CD4-positive, alpha-beta T cell treated with Interleukin-4 for 4 hours (primary cell): ENCODE data around the gene PATE3.

Experiments
- DNase-seq: peaks from one replicate; pipeline ENCODE4 v3.0.0-alpha.2; 2020

PATE3 gene, protein sequence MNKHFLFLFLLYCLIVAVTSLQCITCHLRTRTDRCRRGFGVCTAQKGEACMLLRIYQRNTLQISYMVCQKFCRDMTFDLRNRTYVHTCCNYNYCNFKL

DNA sequence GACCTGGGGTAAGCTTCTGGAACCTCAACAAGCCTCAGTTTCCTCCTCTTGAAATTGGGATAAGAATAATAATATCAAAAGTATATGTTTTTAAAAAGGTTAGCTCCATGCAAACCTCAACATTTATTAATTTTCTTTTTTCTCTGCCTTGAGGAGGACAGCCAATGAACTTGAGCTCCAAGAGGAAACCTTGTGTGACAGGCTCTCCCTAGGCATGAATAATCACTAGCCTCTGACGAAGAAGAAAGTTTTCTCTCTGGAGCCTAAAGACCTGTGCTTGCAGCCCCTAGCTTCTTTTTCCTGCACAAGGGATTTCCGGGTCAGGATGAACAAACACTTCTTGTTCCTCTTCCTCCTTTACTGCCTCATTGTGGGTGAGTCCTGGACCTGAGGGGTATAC is at the start of gene PATE3:
Gene PATE3, plus strand, starts transcription at position 301 of the 400 bp plus-strand sequence. Its CDS starts 25 bp downstream, at position 326.
- no peak for DNase-seq

DNA sequence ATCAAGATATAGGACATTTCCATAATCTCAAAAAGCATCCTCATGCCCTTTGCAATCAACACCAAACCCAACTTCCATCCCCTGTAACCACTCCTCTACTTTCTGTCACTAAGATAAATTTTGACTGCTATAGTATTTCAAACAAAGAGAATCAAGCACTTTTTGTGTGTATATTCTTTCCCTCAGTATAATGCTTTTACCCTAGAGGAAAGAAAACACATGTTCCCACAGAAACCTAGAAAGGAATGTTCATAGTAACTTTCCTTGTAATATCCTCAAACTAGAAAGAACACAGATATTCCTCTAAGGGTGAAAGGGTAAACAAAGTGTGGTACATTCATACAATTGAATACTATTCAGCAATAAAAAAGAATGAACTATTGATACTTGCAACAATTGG is 47.3 kb upstream of the PATE3 start:
- DNase-seq: no peak

DNA sequence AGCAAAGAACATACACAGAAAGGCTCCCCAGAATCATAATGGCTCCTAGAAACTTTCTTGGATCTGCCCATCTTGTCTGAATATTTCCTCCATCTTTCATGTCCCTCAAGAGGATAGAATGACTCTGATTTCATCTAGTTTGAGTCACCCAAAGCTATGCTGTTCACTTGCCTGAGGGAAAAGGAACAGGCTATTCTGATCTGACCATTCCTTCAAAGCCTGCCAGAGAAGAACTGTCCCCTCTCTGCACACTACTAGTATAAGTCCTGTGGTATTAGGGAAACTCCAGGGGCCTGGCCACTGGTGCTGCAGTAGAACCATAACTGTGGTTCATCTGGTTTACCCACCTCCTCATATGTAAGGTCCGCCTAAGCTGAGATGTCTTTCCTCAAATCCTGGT is 44.2 kb upstream of the PATE3 start:
- DNase-seq: no peak

DNA sequence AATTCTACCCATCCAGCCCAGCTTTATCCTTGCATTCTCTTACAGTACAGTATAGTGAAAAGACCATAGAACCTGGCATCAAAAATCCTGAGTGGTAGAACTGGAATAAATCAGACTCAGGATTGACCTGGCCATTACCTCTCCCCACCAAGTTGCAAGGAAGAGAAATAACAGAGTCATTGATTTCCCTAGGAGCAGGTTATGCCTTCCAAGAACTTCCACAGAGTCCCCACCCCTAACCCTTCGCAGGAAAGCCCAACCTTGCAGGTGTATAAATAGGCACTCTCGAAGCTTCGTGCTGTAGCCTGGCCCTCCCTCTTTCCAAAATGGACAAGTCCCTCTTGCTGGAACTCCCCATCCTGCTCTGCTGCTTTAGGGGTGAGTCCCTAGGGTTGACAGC is 41.9 kb upstream of the PATE3 start, which contains the start of gene PATE1:
Gene PATE1, plus strand, starts transcription at position 301 of the 400 bp plus-strand sequence. Its CDS starts 26 bp downstream, at position 327.
- no peak for DNase-seq

DNA sequence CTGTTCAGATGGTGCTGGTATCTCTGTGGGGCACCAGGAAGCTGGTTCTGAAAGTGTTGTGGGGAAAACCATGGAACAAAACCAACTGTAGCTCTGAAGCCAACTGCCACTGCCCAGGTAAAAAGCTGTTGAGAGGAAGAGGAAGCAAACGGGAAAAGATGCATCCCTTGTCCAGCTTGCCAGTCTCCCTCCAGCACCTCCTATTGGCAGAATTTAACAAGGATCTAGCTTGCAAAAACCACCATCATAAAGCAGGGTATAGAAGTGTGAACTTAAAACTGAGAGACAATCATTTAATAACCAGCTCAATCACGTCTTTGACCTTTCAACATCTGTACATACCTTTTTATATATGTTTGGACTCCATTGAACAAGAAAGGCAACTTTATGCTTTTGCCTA is 37.3 kb upstream of the PATE3 start:
- DNase-seq: no peak

DNA sequence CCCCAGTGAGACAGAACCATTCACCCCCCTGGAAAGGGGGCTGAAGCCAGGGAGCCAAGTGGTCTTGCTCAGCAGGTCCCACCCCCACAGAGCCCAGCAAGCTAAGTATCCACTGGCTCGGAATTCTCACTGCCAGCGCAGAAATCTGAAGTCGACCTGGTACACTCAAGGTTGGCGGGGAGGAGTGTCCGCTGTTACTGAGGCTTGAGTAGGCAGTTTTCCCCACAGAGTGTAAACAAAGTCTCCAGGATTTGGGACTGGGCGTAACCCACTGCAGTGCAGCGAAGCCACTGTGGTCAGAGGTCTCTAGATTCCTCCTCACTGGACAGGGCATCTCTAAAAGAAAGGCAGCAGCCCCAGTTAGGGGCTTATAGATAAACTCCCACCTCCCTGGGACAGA is 31.9 kb upstream of the PATE3 start:
- no peak for DNase-seq

DNA sequence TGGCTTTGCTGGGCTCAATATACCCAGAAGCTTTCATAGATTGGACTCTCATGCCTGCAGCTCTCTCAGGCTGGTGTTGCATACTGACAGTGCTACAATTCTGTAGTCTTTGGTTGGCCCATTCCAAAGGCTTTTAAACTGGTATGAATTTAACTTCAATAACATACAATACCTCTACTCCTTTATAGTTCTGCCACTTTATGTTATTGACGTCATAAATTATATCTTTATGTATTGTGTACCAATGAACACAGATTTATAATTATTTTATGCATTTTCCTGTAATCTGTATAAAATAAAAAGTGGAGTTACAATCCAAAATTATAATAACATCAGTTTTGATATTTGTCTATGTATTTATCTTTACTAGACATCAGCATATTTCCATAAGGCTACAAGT is 25.5 kb upstream of the PATE3 start:
- DNase-seq: no peak

DNA sequence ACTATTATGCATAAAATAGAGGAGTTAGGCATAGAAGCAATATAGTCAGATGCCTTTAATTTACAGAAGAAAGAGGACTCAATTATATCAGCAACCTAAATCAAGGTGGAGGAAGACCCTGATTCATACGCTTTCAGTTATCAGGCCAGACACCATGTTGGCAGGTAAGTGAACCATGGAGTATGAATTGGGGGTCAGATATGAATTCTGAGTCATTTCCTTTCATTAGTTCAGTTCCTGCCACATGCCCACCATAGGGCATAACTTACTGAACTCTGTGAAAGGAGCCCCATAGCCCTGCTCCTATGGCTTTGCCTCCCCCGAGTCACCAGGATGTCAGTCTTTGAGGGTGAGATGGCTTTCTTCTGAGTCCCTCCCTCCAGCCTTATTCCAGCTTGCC is 24.4 kb upstream of the PATE3 start:
- DNase-seq: no peak

DNA sequence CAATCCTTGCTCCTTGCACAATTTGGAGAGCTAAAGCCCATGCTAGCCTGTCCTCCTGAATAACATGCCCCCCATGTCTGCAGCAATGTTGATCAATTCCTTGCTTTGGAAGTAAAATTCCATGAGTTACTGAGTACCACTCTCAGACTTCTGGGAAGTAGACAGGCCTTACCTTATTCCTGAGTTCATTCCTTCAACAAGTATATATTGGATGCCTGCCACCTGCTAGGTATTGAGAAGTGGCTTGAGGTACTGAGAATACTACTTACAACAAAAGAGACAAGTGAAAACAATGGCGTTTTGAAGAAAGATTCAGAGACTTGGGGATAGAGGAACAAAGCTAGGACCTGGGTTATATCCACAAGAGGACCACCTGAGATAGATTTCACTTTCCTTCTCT is 21.7 kb upstream of the PATE3 start:
- DNase-seq: no peak

DNA sequence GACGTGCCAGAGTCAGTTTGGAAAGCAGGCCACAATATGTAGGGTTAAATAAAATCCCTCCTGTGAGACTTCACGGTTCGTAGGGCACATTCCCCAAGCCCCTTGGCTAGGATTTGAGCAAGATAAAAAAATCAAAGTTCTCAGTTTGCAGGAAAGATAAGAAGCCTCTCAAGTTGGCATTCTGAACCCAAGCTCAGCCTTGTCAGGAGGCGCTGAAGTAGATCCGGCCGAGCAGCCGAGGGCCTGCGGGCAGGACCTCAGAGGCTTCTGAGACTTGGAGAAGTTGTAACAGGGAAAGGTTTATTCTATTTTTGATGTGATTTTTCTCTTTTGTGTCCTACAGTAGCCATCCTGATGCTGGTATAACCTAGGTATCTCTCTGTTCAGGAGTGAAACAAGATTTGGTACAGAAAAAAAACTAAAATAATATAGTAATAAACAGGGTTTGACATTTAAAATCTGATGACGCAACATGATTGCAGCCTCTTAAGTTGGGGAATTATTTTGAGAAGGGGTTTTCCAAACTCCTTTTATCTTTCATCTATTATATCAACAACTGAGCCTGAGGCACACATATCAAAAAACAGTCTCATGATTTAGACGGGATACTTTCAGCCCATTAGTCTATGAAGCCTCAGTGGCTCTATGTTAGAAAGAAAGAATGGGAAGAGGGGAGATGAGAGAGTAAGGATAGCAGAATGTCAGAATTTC is 19.4 kb upstream of the PATE3 start:
- DNase-seq: no peak

DNA sequence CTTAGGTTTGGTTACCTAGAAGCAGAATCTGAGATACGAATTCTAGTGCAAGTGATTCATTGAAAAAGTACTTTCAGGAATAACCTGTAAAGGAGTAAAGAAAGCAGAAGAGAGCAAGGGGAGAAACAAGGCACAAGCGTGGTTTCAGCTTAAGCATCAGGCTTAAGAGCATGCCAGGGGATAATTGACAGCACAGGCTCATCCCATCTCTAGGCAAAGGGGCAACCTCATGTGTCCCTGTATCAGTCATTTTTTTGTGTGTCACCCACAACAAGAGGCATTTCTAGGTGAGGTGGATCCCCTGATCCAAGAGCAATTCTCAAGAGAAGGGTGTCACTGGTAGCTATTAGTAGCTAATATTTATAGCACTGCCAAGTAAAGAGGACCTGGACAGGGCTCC is 17.3 kb upstream of the PATE3 start:
- DNase-seq: no peak

DNA sequence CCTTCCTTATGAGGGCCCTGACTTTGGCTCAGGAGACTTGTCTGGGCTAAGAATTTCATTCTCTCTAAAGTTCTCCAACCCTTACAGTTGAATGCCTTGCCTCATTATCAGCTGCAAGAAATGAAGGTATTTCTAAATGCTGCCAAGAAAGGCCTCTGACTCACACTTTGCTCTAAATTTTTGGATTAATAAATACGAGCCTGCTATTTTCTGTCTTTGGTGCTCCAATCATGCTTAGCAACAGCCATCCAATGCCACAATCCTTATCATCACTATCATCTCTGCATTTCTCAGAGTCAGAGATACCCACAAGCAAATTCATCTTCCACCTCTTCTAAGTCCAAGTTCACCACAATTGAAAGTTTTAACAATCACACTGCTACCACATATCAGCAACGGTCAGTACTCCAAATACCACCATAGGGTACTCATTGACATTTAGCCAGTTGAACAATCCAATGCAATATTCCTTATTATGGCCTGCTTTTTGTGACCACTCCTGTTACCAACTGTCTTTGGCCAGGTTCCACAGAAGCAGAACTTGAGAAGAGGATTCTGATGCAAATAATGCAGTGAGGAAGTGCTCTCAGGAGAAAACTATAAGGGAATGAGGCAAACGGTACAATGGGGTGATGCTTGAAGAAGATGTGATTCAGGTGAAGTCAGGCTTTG is 15.0 kb upstream of the PATE3 start:
- DNase-seq: no peak

DNA sequence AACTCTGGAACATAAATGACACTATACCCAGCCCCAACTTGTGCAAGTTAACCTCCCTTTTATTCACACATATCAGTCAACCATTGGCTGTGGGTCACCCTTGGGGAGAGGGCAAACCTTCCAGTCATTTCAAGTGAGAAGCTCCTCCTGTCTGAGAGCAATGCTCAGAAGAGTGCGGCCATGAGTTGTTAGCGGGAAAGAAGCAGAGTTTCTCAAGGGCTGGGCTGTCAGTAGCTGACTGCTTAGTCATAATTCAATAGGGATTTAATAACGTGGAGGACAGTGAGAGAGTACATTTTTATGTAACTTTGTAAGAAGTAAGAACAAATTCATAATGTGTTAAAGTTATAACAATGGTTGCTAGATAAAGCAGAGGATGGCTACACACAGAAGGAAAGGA is 14.4 kb upstream of the PATE3 start:
- no peak for DNase-seq

DNA sequence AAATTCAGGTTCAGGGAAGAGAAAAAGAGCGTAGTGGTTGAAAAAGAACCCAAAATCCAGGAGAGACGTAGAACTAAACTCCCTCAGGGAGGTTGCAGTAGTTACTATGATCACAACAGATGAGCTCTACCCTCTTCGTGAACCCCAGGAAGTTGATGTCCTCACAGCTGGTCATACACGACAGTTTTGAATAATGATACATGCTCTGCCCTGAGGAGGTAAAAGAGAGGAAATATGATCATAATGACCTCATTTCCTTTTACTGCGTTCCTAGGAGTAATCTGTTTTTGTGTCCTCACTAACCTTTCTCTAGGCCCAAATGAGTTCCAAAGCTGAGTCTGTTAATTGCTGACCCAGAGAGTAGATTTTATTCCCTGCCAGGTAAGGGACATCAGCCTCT is 10.6 kb upstream of the PATE3 start:
- no peak for DNase-seq

DNA sequence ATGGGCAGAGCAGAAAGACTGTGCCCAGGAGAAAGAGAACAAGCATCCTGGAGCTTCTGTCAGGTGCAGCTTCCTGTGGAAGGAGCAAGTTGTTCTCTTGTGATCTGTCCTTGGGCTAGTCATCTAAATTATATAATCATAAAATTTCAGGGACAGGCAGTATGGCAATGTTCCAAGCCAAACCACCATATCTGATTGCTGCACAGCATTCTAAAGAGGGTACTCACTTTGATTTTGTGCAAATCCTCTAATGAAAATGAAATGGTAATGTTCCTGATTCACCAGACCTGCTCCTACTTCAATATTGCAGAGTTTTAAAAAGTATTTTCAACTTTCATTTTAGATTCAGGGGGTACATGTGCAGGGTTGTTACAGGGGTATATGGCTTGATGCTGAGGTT is 9.2 kb upstream of the PATE3 start, which contains the start of gene PATE2:
Gene PATE2, minus strand, starts transcription at position 101 of the 400 bp plus-strand sequence. Its CDS starts 55 bp downstream, at position 46.
- no peak for DNase-seq

DNA sequence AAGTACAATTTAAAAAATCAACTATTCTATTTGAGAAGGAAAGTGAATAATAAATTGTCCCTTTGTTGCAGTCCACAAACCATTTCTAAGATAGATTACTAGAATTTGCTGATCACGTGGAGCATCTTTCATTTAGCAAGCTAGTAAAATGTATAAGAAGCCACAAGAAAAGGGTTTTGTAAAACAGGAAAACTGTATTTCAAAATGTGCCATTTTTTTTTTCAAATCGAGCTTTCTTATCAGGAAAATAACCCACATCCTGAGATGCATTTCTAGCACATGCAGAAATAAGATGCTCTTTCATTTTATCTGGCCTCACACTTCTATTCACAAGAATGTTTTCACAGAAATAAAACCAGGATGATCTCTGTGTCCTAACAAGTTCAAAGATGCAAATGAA is 3.2 kb upstream of the PATE3 start:
- DNase-seq: no peak

DNA sequence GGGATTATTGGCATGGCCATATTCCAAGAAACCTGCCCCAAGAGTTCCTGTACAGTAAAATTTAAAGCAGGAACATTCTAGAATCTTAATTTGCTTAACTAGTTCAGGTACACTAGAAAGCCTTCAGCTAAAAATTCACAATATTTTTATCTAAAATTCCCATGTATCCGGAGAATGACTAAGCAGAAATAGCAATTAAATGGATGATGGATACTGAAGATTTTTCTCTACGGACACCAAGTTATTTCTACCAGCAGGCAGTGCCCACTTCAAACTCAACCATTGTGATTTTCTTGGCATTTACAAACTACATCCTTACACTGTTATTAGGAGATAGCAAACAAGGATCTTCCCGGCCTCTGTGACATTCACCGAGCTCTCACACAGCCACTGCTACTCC is 2.9 kb downstream of the PATE3 start:
- DNase-seq: no peak

DNA sequence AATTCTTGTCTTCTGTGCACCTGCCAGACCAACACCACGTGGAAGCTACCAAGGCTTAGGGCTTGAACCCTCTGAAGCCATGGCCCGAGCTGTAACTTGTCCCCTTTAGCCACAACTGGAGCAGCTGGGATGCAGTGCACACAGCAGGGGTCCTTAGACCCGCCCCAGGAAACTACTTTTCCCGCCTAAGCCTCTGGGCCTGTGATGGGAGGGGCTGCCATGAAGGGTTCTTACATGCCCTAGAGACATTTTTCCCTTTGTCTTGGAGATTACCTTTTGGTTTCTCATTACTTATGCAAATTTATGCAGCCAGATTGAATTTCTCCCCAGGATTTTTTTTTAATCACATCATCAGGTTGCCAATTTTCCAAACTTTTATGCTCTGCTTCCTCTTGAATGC is 9.7 kb downstream of the PATE3 start:
- no peak for DNase-seq

DNA sequence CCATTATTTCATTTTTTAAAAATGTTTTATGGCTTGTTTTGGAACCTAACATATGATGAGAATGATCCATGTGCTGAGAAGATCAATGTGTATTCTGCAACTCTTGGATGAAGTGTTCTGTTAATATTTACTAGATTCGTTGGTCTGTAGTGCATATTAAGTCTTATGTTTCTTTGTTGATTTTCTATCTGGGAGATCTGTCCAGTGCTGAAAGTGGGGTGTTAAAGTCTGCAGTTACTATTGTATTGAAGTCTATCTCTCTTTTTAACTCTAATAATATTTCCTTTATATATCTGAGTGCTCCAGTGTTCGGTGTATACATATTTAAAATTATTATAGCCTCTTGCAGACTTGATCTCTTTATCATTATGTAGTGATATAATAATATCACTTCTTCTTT is 11.9 kb downstream of the PATE3 start:
- DNase-seq: no peak

DNA sequence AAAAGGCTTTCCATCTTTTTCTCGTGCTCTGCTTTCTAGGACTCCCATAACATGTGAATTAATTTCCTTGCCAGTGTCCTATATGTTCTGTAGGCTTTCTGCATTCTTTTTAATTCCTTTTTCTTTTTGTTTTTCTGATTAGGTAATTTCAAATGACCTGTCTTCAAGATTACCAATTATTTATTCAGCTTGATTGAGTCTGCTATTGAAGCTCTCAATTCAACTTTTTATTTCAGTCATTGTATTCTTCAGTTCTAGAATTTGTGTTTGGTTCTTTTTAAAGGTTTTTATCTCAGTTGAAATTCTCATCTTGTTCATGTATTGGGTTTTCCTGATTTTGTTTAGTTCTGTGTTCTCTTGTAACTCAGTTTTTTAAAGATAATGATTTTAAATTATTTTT is 14.5 kb downstream of the PATE3 start:
- no peak for DNase-seq

DNA sequence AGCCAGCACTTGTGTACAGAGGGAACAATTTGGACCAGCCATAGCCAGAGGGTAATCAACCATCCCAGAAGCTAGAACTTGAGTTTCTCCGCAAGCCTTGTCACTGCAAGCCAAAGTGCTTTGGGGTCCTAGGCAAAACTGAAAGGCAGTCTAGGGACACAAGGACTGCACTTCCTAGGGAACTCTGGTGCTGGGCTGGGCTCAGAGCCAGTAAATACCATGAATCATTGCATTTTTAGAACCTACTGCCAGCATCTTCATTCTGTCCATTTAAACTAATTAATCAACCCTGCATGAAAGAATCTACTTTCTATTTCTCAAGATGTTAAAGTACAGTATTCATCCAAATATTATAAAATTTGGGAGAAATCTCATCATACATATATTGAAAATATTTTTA is 20.0 kb downstream of the PATE3 start:
- no peak for DNase-seq

DNA sequence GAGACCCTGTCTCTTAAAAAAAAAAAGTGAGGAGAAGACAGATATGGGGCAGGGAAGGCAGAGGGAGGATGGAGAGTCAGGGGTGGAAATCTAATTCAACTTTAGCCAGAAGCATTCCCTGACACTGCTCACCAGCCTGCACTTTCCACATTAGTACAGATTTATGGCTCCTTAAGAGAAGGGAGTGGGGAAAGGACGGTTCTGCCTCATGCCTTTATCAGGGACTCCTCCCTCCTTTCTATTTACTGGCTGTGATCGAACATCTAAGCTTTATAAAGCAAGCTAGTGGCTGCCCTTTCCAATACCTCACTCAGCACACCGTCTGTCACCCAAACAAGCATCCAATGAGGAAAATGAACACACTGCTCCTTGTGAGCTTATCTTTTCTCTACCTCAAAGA is 45.1 kb downstream of the PATE3 start, which contains the start of gene PATE4:
Gene PATE4, plus strand, starts transcription at position 301 of the 400 bp plus-strand sequence. Its CDS starts 44 bp downstream, at position 345.
- no peak for DNase-seq

DNA sequence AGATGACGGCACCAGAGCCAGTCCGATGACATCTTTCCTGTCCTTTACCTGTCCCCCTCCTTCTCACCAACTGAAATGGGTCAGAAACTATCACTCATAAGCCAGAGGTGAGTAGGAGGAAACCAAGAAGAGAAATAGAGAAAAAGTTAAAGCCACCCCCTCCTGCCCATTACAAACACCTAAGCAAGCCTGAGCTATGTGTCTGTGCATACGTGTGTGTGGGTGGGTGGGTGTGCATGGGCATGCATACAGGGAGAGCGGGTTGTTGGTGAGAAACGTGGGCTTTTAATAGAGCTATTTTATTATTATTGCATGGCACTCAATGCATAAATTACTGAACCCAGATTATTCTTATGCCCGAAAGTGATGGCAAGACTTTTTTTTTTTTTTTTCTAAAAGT is 47.8 kb downstream of the PATE3 start:
- no peak for DNase-seq
